Kidney (tissue), 14 donors: ENCODE results near the gene NECTIN4. TPM values are rescaled to one million over a fixed set of nuclear protein-coding genes. Genes with fewer than 3 reads are reported as not detected.

ENCODE experiments used
- DNase-seq, 5 donors: peaks; one replicate each; pipeline ENCODE4 v3.0.0-alpha.2; 2013 to 2020
- FAIRE-seq: peaks from 2 replicates; lab custom pipeline; 2012; peaks lifted over from hg19 to GRCh38; lab: Jason Lieb, UNC
- H3K27ac ChIP-seq, 2 donors: one replicate each; pipeline ENCODE4 v1.7.0; 2013; ENCODE audit warnings: low read depth in 2 of 2, low read length in 2 of 2, inconsistent platforms in 1 of 2
- H3K27me3 ChIP-seq: one replicate; pipeline ENCODE4 v1.7.1; 2013; ENCODE audit warnings: low read length, inconsistent platforms; ENCODE audit not compliant: control insufficient read depth, insufficient read depth
- H3K36me3 ChIP-seq, 3 donors: one replicate each; pipeline versions ENCODE4 v1.7.0 to v1.7.1; 2013; ENCODE audit warnings: low read length in 3 of 3, control low read depth in 1 of 3, inconsistent platforms in 1 of 3; ENCODE audit not compliant: insufficient read depth in 3 of 3, control insufficient read depth in 2 of 3
- H3K4me1 ChIP-seq, 3 donors: one replicate each; pipeline versions ENCODE4 v1.7.0 to v1.7.1; 2013; ENCODE audit warnings: low read length in 3 of 3, inconsistent platforms in 1 of 3, low read depth in 1 of 3; ENCODE audit not compliant: control insufficient read depth in 2 of 3, insufficient read depth in 2 of 3
- H3K4me3 ChIP-seq, 3 donors: one replicate each; pipeline versions ENCODE4 v1.7.0 to v1.8.1; 2013; ENCODE audit warnings: low read length in 3 of 3, control low read depth in 1 of 3, inconsistent platforms in 1 of 3
- H3K9ac ChIP-seq, 3 donors: one replicate each; pipeline versions ENCODE4 v1.7.0 to v1.7.1; 2013; ENCODE audit warnings: low read length in 3 of 3, control low read depth in 1 of 3, inconsistent platforms in 1 of 3
- H3K9me3 ChIP-seq, 3 donors: one replicate each; pipeline versions ENCODE4 v1.7.0 to v1.7.1; 2013; ENCODE audit warnings: low read length in 3 of 3, control low read depth in 1 of 3, inconsistent platforms in 1 of 3; ENCODE audit not compliant: control insufficient read depth in 2 of 3, insufficient read depth in 1 of 3
- intact Hi-C: fragments of 100-400 bp; cut with DNase I; formaldehyde crosslinking; loops from one replicate; pipeline ENCODE4 v1.11.1; 2022
- polyA plus RNA-seq: library from polyadenylated mRNA; stranded (reverse); fragments of 350-450 nt; fragmentation: Illumina TruSeq; extraction: RNeasy Lipid Tissue Mini Kit (QIAGEN cat#74804); gene quantifications from one replicate; pipeline ENCODE4 v1.2.3, GENCODE V29; 2014; ENCODE audit warnings: low read depth, low replicate concordance; ENCODE audit not compliant: insufficient read depth
- total RNA-seq: library from RNA; stranded (reverse); fragmentation: NEBNext Ultra II Directional; extraction: Animal tissue kit (Norgen Biotek cat#: 25700); gene quantifications from one replicate; pipeline ENCODE4 v1.2.1, GENCODE V29; 2021
- TF ChIP-seq, protein P1 (sequence below): IDR thresholded peaks from 3 replicates; pipeline ENCODE4 v1.5.1; 2012; ENCODE audit warnings: mild to moderate bottlenecking, moderate library complexity, borderline replicate concordance; ENCODE audit not compliant: insufficient read depth; ENCODE audit errors: extremely low read depth
- donor health status: control.
- donor health status: control.
- donor health status: control.
- donor health status: control.
- donor health status: control.
- donor health status: DM: yes; HTN: yes; CAD: no.
- donor health status: Normal renal cell carcinoma (clear cell type).

The NECTIN4 gene
- total and polyA plus RNA-seq, 2 donors from 2014 or later: 2.7 to 12.8 TPM

DNA sequence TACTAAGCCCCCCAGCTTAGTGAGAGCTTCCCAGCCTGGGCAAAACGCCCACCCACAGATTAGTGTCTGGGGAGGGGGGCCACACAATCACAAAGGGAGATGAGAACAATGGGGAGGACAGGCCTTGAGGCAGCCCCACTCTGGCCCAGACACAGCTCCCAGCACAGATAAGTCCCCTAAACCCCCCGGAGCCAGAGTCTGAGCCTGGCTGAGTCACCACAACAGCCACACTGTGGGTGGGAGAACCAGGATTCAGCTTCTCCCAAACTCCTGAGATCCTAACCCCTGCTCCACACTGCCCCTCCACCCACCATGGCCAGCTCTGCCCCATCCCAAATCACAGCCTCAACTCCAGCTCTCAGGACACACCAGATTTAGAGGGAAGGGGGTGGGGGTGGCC, 4.2 kb downstream of the NECTIN4 start:
- Histone ChIP-seq H3K4me1 (peaks cover 0 to 7% (median 6%) of the 10 kb centered on the region in 3 donors), H3K4me3 (no peak overlapping the region), H3K27me3 (no peaks in the 10 kb centered on the region), H3K27ac (no peak overlapping the region), H3K9ac (no peak overlapping the region), H3K36me3 (no peaks in the 10 kb centered on the region), H3K9me3 (no peaks in the 10 kb centered on the region)
- intact Hi-C loops: loop anchor here (5.0 kb wide), 1 partner anchor 83 kb away; no protein-coding TSS in a partner anchor
- TF ChIP-seq, protein P1, sequence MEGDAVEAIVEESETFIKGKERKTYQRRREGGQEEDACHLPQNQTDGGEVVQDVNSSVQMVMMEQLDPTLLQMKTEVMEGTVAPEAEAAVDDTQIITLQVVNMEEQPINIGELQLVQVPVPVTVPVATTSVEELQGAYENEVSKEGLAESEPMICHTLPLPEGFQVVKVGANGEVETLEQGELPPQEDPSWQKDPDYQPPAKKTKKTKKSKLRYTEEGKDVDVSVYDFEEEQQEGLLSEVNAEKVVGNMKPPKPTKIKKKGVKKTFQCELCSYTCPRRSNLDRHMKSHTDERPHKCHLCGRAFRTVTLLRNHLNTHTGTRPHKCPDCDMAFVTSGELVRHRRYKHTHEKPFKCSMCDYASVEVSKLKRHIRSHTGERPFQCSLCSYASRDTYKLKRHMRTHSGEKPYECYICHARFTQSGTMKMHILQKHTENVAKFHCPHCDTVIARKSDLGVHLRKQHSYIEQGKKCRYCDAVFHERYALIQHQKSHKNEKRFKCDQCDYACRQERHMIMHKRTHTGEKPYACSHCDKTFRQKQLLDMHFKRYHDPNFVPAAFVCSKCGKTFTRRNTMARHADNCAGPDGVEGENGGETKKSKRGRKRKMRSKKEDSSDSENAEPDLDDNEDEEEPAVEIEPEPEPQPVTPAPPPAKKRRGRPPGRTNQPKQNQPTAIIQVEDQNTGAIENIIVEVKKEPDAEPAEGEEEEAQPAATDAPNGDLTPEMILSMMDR: no peak
- FAIRE-seq (no peak), DNase-seq (peak in 1 of 5 donors; percentile 24)

- no peak overlapping the region for H3K27ac ChIP-seq
Measured at GRCh38 chr1:161084597-161084988, 4.8 kb downstream of the NECTIN4 start.

GRCh38 chr1:161083748-161084596, 5.4 kb downstream of the NECTIN4 start:
- DNase-seq (no peak), FAIRE-seq (no peak)
- Histone ChIP-seq H3K9ac (no peak overlapping the region), H3K27ac (peak overlapping the region; percentile 11 to 58), H3K9me3 (no peaks in the 10 kb centered on the region), H3K36me3 (no peaks in the 10 kb centered on the region), H3K4me1 (peaks cover 0 to 6% (median under 1%) of the 10 kb centered on the region in 3 donors), H3K4me3 (no peak overlapping the region), H3K27me3 (no peaks in the 10 kb centered on the region)
- intact Hi-C loops: no loop called here
- TF ChIP-seq, protein P1: no peak

More at GRCh38 chr1:161084597-161084988, 4.8 kb downstream of the NECTIN4 start:
- no peaks in the 10 kb centered on the region for H3K9me3 ChIP-seq
- no peak overlapping the region for H3K9ac ChIP-seq
- intact Hi-C loops: no loop called here
- H3K4me3 ChIP-seq: no peak overlapping the region
- no peaks in the 10 kb centered on the region for H3K36me3 ChIP-seq
- DNase-seq (peak in 1 of 5 donors; percentile 26), FAIRE-seq (no peak)
- no peaks in the 10 kb centered on the region for H3K27me3 ChIP-seq
- TF ChIP-seq, protein P1: no peak
- H3K4me1 ChIP-seq: peaks cover 0 to 7% (median 3%) of the 10 kb centered on the region in 3 donors
